PC-9 (cell line): ENCODE results near the gene PYCR2.

Experiments used
- EZH2 ChIP-seq: fragments of 200-600 bp; sonication (generic); IDR thresholded peaks from 2 replicates; pipeline ENCODE4 v1.8.0; 2017; ENCODE audit warnings: antibody characterized with exemption, low read depth
- TF ChIP-seq, protein P1 (sequence below): fragments of 200-600 bp; sonication (generic); conservative IDR thresholded peaks from 2 replicates; pipeline ENCODE4 v1.6.1; 2017; ENCODE audit warnings: mixed run types, antibody characterized with exemption, mild to moderate bottlenecking, moderate library complexity

- TF ChIP-seq, protein P1, sequence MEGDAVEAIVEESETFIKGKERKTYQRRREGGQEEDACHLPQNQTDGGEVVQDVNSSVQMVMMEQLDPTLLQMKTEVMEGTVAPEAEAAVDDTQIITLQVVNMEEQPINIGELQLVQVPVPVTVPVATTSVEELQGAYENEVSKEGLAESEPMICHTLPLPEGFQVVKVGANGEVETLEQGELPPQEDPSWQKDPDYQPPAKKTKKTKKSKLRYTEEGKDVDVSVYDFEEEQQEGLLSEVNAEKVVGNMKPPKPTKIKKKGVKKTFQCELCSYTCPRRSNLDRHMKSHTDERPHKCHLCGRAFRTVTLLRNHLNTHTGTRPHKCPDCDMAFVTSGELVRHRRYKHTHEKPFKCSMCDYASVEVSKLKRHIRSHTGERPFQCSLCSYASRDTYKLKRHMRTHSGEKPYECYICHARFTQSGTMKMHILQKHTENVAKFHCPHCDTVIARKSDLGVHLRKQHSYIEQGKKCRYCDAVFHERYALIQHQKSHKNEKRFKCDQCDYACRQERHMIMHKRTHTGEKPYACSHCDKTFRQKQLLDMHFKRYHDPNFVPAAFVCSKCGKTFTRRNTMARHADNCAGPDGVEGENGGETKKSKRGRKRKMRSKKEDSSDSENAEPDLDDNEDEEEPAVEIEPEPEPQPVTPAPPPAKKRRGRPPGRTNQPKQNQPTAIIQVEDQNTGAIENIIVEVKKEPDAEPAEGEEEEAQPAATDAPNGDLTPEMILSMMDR = no peak
- no peak for TF ChIP-seq EZH2
Measured at GRCh38 chr1:225950905-225951497, 27.0 kb upstream of the PYCR2 start.
